Panc1 (cell line): ENCODE measurements around the gene DNASE2B. TPM values are rescaled to one million over a fixed set of nuclear protein-coding genes. Genes with fewer than 3 reads are reported as not detected.

Source experiments
- ATAC-seq: fragments of 200-7000 bp; cut with Tn5 transposase; 2 replicates; pipeline ENCODE4 v1.9.1; 2020; ENCODE audit warnings: mild to moderate bottlenecking, moderate library complexity
- BruUV-seq: library from RNA; stranded (reverse); fragments of 400-500 nt; replicated peaks from 2 replicates; lab custom pipeline; 2021; lab: Mats Ljungman, UMichigan
- CTCF ChIA-PET: fragments of 300-600 bp; sonication (Branson Sonifier 250); formaldehyde crosslinking; loops from one replicate; lab custom pipeline; 2022; ENCODE audit warnings: antibody characterized with exemption; lab: Charles Lee
- POLR2A ChIA-PET: fragments of 300-600 bp; sonication (Branson Sonifier 250); formaldehyde crosslinking; loops from one replicate; lab custom pipeline; 2022; ENCODE audit warnings: antibody characterized with exemption; lab: Charles Lee
- DNase-seq: peaks from one replicate; pipeline ENCODE4 v3.0.0-alpha.2; 2010; ENCODE audit warnings: low read depth, low spot score
- H3K27ac ChIP-seq: 2 replicates; pipeline ENCODE4 v1.5.1; 2011; ENCODE audit warnings: mild to moderate bottlenecking, low read length, inconsistent platforms
- H3K27me3 ChIP-seq: fragments of 200-500 bp; sonication (Bioruptor generic); 2 replicates; pipeline ENCODE4 v1.6.0; 2014; ENCODE audit warnings: low read length, inconsistent platforms; ENCODE audit not compliant: control insufficient read depth, insufficient read depth
- H3K36me3 ChIP-seq: fragments of 200-500 bp; sonication (Bioruptor generic); 2 replicates; pipeline ENCODE4 v1.5.1; 2014; ENCODE audit warnings: inconsistent platforms, mild to moderate bottlenecking, low read length, moderate library complexity; ENCODE audit not compliant: control insufficient read depth, insufficient read depth
- H3K4me1 ChIP-seq: 2 replicates; pipeline ENCODE4 v1.5.1; 2011; ENCODE audit warnings: inconsistent platforms, mild to moderate bottlenecking, low read length, moderate library complexity; ENCODE audit not compliant: control insufficient read depth, insufficient read depth
- H3K4me3 ChIP-seq, 2 experiments: 2 replicates each; pipeline ENCODE4 v1.5.1; 2011 to 2012; ENCODE audit warnings: low read depth in 2 of 2, low read length in 2 of 2, mild to moderate bottlenecking in 2 of 2, inconsistent platforms in 1 of 2, moderate library complexity in 1 of 2
- H3K9me3 ChIP-seq: fragments of 200-500 bp; sonication (Bioruptor generic); 2 replicates; pipeline ENCODE4 v1.5.1; 2014; ENCODE audit warnings: low read depth, mild to moderate bottlenecking, inconsistent platforms, low read length, moderate library complexity; ENCODE audit not compliant: control insufficient read depth, insufficient read depth
- CTCF ChIP-seq: fragments of 450-650 bp; IDR thresholded peaks from 2 replicates; pipeline ENCODE4 v1.5.1; 2017; ENCODE audit warnings: mild to moderate bottlenecking
- POLR2AphosphoS5 ChIP-seq: IDR thresholded peaks from 2 replicates; pipeline ENCODE4 v1.6.1; 2012; ENCODE audit warnings: mild to moderate bottlenecking, low read depth, low read length, moderate library complexity
- REST ChIP-seq, 2 experiments: IDR thresholded peaks; 2 replicates each; pipeline ENCODE4 v1.6.1; 2011 to 2012; ENCODE audit warnings: low read depth in 2 of 2, control low read depth in 1 of 2, low read length in 1 of 2, mild to moderate bottlenecking in 1 of 2, moderate library complexity in 1 of 2; ENCODE audit not compliant: insufficient read depth in 1 of 2
- SIN3A ChIP-seq: IDR thresholded peaks from 2 replicates; pipeline ENCODE4 v1.6.1; 2012; ENCODE audit warnings: low read depth, mild to moderate bottlenecking, low read length, moderate library complexity, borderline replicate concordance; ENCODE audit not compliant: insufficient read depth
- TCF7L2 ChIP-seq: IDR thresholded peaks from 2 replicates; pipeline ENCODE4 v1.6.1; 2011; ENCODE audit warnings: mild to moderate bottlenecking, low read depth, low read length, inconsistent platforms
- in situ Hi-C: cut with HindIII; loops from 2 replicates; pipeline ENCODE4 v1.10.0; 2016; ENCODE audit warnings: low sequenced_read_pairs, low pct_unique_long_range_greater_than_20kb
- intact Hi-C: fragments of 100-400 bp; cut with micrococcal nuclease; formaldehyde crosslinking; loops from one replicate; pipeline ENCODE4 v1.10.0; 2022; ENCODE audit not compliant: unreplicated experiment
- total RNA-seq: library from RNA; stranded (reverse); gene quantifications from one replicate; pipeline ENCODE4 v1.2.1, GENCODE V29; 2021; ENCODE audit not compliant: unreplicated experiment

Gene DNASE2B
- total RNA-seq, 1 experiment from 2014 or later, result not detected

GRCh38 chr1:84422909-84423308 is 24.6 kb downstream of the DNASE2B start:
- in situ Hi-C loops (no loop called here), intact Hi-C loops (no loop called here)
- H3K27ac ChIP-seq, result no peak overlapping the region
- no peak overlapping the region for H3K4me3 ChIP-seq
- no peak for ATAC-seq
- ChIA-PET CTCF (no interaction called here), POLR2A (no interaction called here)
- BruUV-seq, result no TSS peak
- TF ChIP-seq REST (IDR thresholded peaks at IDR 0.05; ENCODE audit: insufficient read depth in 1 of 2, low read depth in 2 of 2, low read length in 1 of 2) (no peak), CTCF (no peak), TCF7L2 (no peak), SIN3A (no peak), POLR2AphosphoS5 (no peak)
- H3K9me3 ChIP-seq, result no peaks in the 10 kb centered on the region
- no peak for DNase-seq
- H3K4me1 ChIP-seq, result no peaks in the 10 kb centered on the region
- no peaks in the 10 kb centered on the region for H3K36me3 ChIP-seq
- H3K27me3 ChIP-seq, result no peaks in the 10 kb centered on the region

GRCh38 chr1:84424513-84425149 is 26.3 kb downstream of the DNASE2B start:
- TF ChIP-seq CTCF (no peak), REST (IDR thresholded peaks at IDR 0.05; ENCODE audit: insufficient read depth in 1 of 2, low read depth in 2 of 2, low read length in 1 of 2) (no peak), SIN3A (no peak), POLR2AphosphoS5 (no peak), TCF7L2 (no peak)
- no peak for DNase-seq
- no peaks in the 10 kb centered on the region for H3K4me1 ChIP-seq
- ChIA-PET POLR2A (interaction anchor here (0.6 kb wide), 1 partner anchor 328 kb away, joined by 3 read pairs; no protein-coding TSS in a partner anchor), CTCF (no interaction called here)
- intact Hi-C loops (no loop called here), in situ Hi-C loops (no loop called here)
- H3K4me3 ChIP-seq, result no peak overlapping the region
- H3K36me3 ChIP-seq, result no peaks in the 10 kb centered on the region
- ATAC-seq, result no peak
- H3K9me3 ChIP-seq, result peaks cover 3% of the 10 kb centered on the region; the same call in 1 of the 2 replicates
- H3K27ac ChIP-seq, result no peak overlapping the region
- no TSS peak for BruUV-seq
- H3K27me3 ChIP-seq, result no peaks in the 10 kb centered on the region
